ENCODE results near the gene INTS4.

INTS4 gene

GRCh38 chr11:78010304-78010703 lies 15.8 kb upstream of the INTS4 start:
- DNase-seq (ENCODE audit: low spot score), result no peak
- H2BK12ac ChIP-seq (ENCODE audit: low read length), result no peak overlapping the region
- H3K4ac ChIP-seq (ENCODE audit: low read length), result no peak overlapping the region
- peaks cover 0 to 8% (median 0%) of the 10 kb centered on the region in 3 experiments for H3K27me3 ChIP-seq (ENCODE audit: control insufficient read depth in 3 of 3, insufficient read depth in 3 of 3, low read depth in 1 of 3, low read length in 3 of 3)
- H2BK5ac ChIP-seq (ENCODE audit: low read length), result no peak overlapping the region
- H3K36me3 ChIP-seq (replicated peaks in 1 of 2; ENCODE audit: control insufficient read depth in 2 of 2, insufficient read depth in 2 of 2, low read length in 2 of 2), result no peaks in the 10 kb centered on the region
- no peak overlapping the region for H3K9ac ChIP-seq (ENCODE audit: low read depth, low read length, poor library complexity)
- H2BK120ac ChIP-seq (ENCODE audit: low read depth, low read length), result no peak overlapping the region
- no peaks in the 10 kb centered on the region for H3K9me3 ChIP-seq (replicated peaks in 1 of 2; ENCODE audit: control insufficient read depth in 2 of 2, insufficient read depth in 1 of 2, low read depth in 1 of 2, low read length in 2 of 2)
- no peak overlapping the region for H4K8ac ChIP-seq (ENCODE audit: low read depth, low read length)
- H4K91ac ChIP-seq (ENCODE audit: low read depth, low read length, poor library complexity), result no peak overlapping the region
- no peak overlapping the region for H3K4me3 ChIP-seq (ENCODE audit: low read length in 2 of 2)
- no peak overlapping the region for H2AK5ac ChIP-seq (ENCODE audit: low read depth, low read length)
- no peaks in the 10 kb centered on the region for H3K4me1 ChIP-seq (ENCODE audit: control insufficient read depth in 2 of 2, insufficient read depth in 1 of 2, low read depth in 1 of 2, low read length in 2 of 2)
- whole genome bisulfite sequencing, 2 donors (ENCODE audit: extremely low coverage in 2 of 2, insufficient read length in 2 of 2, insufficient replicate concordance in 1 of 2), result no CpG with 5 or more reads among the region's 1 CpG
- no peak overlapping the region for H3K23ac ChIP-seq (ENCODE audit: low read depth, low read length, poor library complexity)
- H2AFZ ChIP-seq (ENCODE audit: low read length), result no peak overlapping the region
- H3K14ac ChIP-seq (ENCODE audit: low read length), result no peak overlapping the region
- no peak overlapping the region for H3K18ac ChIP-seq (ENCODE audit: low read length)
- H3K79me1 ChIP-seq (ENCODE audit: low read depth, low read length), result no peaks in the 10 kb centered on the region
- H3K4me2 ChIP-seq (ENCODE audit: insufficient read depth, low read length, poor library complexity, severe bottlenecking), result no peak overlapping the region
- no peak overlapping the region for H3K27ac ChIP-seq (replicated peaks; ENCODE audit: low read length)
- no peak overlapping the region for H2BK15ac ChIP-seq (ENCODE audit: low read length)

- Histone ChIP-seq H3K36me3 (replicated peaks in 1 of 2; ENCODE audit: control insufficient read depth in 2 of 2, insufficient read depth in 2 of 2, low read length in 2 of 2) (no peaks in the 10 kb centered on the region), H2BK12ac (ENCODE audit: low read length) (no peak overlapping the region), H3K27ac (replicated peaks; ENCODE audit: low read length) (no peak overlapping the region), H3K4me3 (ENCODE audit: low read length in 2 of 2) (no peak overlapping the region), H3K4me1 (ENCODE audit: control insufficient read depth in 2 of 2, insufficient read depth in 1 of 2, low read depth in 1 of 2, low read length in 2 of 2) (no peaks in the 10 kb centered on the region), H3K23ac (ENCODE audit: low read depth, low read length, poor library complexity) (no peak overlapping the region), H2AK5ac (ENCODE audit: low read depth, low read length) (no peak overlapping the region), H4K8ac (ENCODE audit: low read depth, low read length) (no peak overlapping the region), H2AFZ (ENCODE audit: low read length) (peak overlapping the region; percentile 22), H2BK5ac (ENCODE audit: low read length) (no peak overlapping the region), H2BK120ac (ENCODE audit: low read depth, low read length) (no peak overlapping the region), H3K27me3 (ENCODE audit: control insufficient read depth in 3 of 3, insufficient read depth in 3 of 3, low read depth in 1 of 3, low read length in 3 of 3) (peaks cover 0 to 8% (median 0%) of the 10 kb centered on the region in 3 experiments), H3K79me1 (ENCODE audit: low read depth, low read length) (no peaks in the 10 kb centered on the region), H2BK15ac (ENCODE audit: low read length) (no peak overlapping the region), H3K4ac (ENCODE audit: low read length) (no peak overlapping the region), H3K14ac (ENCODE audit: low read length) (no peak overlapping the region), H3K9me3 (replicated peaks in 1 of 2; ENCODE audit: control insufficient read depth in 2 of 2, insufficient read depth in 1 of 2, low read depth in 1 of 2, low read length in 2 of 2) (no peaks in the 10 kb centered on the region), H3K4me2 (ENCODE audit: insufficient read depth, low read length, poor library complexity, severe bottlenecking) (no peak overlapping the region), H3K9ac (ENCODE audit: low read depth, low read length, poor library complexity) (no peak overlapping the region), H4K91ac (ENCODE audit: low read depth, low read length, poor library complexity) (no peak overlapping the region), H3K18ac (ENCODE audit: low read length) (no peak overlapping the region)
- WGBS, 2 donors (ENCODE audit: extremely low coverage in 2 of 2, insufficient read length in 2 of 2, insufficient replicate concordance in 1 of 2), result no CpG with 5 or more reads among the region's 2 CpGs
- no peak for DNase-seq (ENCODE audit: low spot score)
Measured at GRCh38 chr11:78009062-78009461, 14.6 kb upstream of the INTS4 start.

GRCh38 chr11:78000193-78000592 lies 5.7 kb upstream of the INTS4 start:
- H3K14ac ChIP-seq (ENCODE audit: low read length), result no peak overlapping the region
- no peak overlapping the region for H4K8ac ChIP-seq (ENCODE audit: low read depth, low read length)
- no peak overlapping the region for H2BK12ac ChIP-seq (ENCODE audit: low read length)
- H3K23ac ChIP-seq (ENCODE audit: low read depth, low read length, poor library complexity), result no peak overlapping the region
- peaks cover 0 to 4% (median 0%) of the 10 kb centered on the region in 3 experiments for H3K27me3 ChIP-seq (ENCODE audit: control insufficient read depth in 3 of 3, insufficient read depth in 3 of 3, low read depth in 1 of 3, low read length in 3 of 3)
- H3K4me3 ChIP-seq (ENCODE audit: low read length in 2 of 2), result no peak overlapping the region
- no peak overlapping the region for H2BK15ac ChIP-seq (ENCODE audit: low read length)
- no peak for DNase-seq (ENCODE audit: low spot score)
- H3K4me2 ChIP-seq (ENCODE audit: insufficient read depth, low read length, poor library complexity, severe bottlenecking), result no peak overlapping the region
- no peak overlapping the region for H3K18ac ChIP-seq (ENCODE audit: low read length)
- WGBS, 2 donors (ENCODE audit: extremely low coverage in 2 of 2, insufficient read length in 2 of 2, insufficient replicate concordance in 1 of 2), result no CpG with 5 or more reads among the region's 1 CpG
- H3K79me1 ChIP-seq (ENCODE audit: low read depth, low read length), result no peaks in the 10 kb centered on the region
- H2AFZ ChIP-seq (ENCODE audit: low read length), result peak overlapping the region; percentile 79
- no peak overlapping the region for H2AK5ac ChIP-seq (ENCODE audit: low read depth, low read length)
- H3K4ac ChIP-seq (ENCODE audit: low read length), result no peak overlapping the region
- no peaks in the 10 kb centered on the region for H3K9me3 ChIP-seq (replicated peaks in 1 of 2; ENCODE audit: control insufficient read depth in 2 of 2, insufficient read depth in 1 of 2, low read depth in 1 of 2, low read length in 2 of 2)
- H4K91ac ChIP-seq (ENCODE audit: low read depth, low read length, poor library complexity), result no peak overlapping the region
- H3K4me1 ChIP-seq (ENCODE audit: control insufficient read depth in 2 of 2, insufficient read depth in 1 of 2, low read depth in 1 of 2, low read length in 2 of 2), result peaks cover under 1 to 2% of the 10 kb centered on the region in 2 donors
- no peak overlapping the region for H3K27ac ChIP-seq (replicated peaks; ENCODE audit: low read length)
- H2BK120ac ChIP-seq (ENCODE audit: low read depth, low read length), result no peak overlapping the region
- H3K36me3 ChIP-seq (replicated peaks in 1 of 2; ENCODE audit: control insufficient read depth in 2 of 2, insufficient read depth in 2 of 2, low read length in 2 of 2), result no peaks in the 10 kb centered on the region
- H2BK5ac ChIP-seq (ENCODE audit: low read length), result no peak overlapping the region
- no peak overlapping the region for H3K9ac ChIP-seq (ENCODE audit: low read depth, low read length, poor library complexity)

- no peaks in the 10 kb centered on the region for H3K79me1 ChIP-seq (ENCODE audit: low read depth, low read length)
- no peak overlapping the region for H3K14ac ChIP-seq (ENCODE audit: low read length)
- H4K8ac ChIP-seq (ENCODE audit: low read depth, low read length), result no peak overlapping the region
- H2AFZ ChIP-seq (ENCODE audit: low read length), result peak overlapping the region; percentile 79
- DNase-seq (ENCODE audit: low spot score), result no peak
- peaks cover 3% of the 10 kb centered on the region in 2 donors for H3K4me1 ChIP-seq (ENCODE audit: control insufficient read depth in 2 of 2, insufficient read depth in 1 of 2, low read depth in 1 of 2, low read length in 2 of 2)
- no CpG with 5 or more reads among the region's 1 CpG for WGBS, 2 donors (ENCODE audit: extremely low coverage in 2 of 2, insufficient read length in 2 of 2, insufficient replicate concordance in 1 of 2)
- no peaks in the 10 kb centered on the region for H3K36me3 ChIP-seq (replicated peaks in 1 of 2; ENCODE audit: control insufficient read depth in 2 of 2, insufficient read depth in 2 of 2, low read length in 2 of 2)
- H3K4ac ChIP-seq (ENCODE audit: low read length), result no peak overlapping the region
- H2AK5ac ChIP-seq (ENCODE audit: low read depth, low read length), result no peak overlapping the region
- no peak overlapping the region for H2BK5ac ChIP-seq (ENCODE audit: low read length)
- no peak overlapping the region for H3K4me3 ChIP-seq (ENCODE audit: low read length in 2 of 2)
- no peak overlapping the region for H3K18ac ChIP-seq (ENCODE audit: low read length)
- peaks cover 0 to 4% (median 0%) of the 10 kb centered on the region in 3 experiments for H3K27me3 ChIP-seq (ENCODE audit: control insufficient read depth in 3 of 3, insufficient read depth in 3 of 3, low read depth in 1 of 3, low read length in 3 of 3)
- no peaks in the 10 kb centered on the region for H3K9me3 ChIP-seq (replicated peaks in 1 of 2; ENCODE audit: control insufficient read depth in 2 of 2, insufficient read depth in 1 of 2, low read depth in 1 of 2, low read length in 2 of 2)
- H2BK120ac ChIP-seq (ENCODE audit: low read depth, low read length), result no peak overlapping the region
- H4K91ac ChIP-seq (ENCODE audit: low read depth, low read length, poor library complexity), result no peak overlapping the region
- H3K27ac ChIP-seq (replicated peaks; ENCODE audit: low read length), result no peak overlapping the region
- no peak overlapping the region for H3K23ac ChIP-seq (ENCODE audit: low read depth, low read length, poor library complexity)
- H3K9ac ChIP-seq (ENCODE audit: low read depth, low read length, poor library complexity), result no peak overlapping the region
- H2BK12ac ChIP-seq (ENCODE audit: low read length), result no peak overlapping the region
- H2BK15ac ChIP-seq (ENCODE audit: low read length), result no peak overlapping the region
- H3K4me2 ChIP-seq (ENCODE audit: insufficient read depth, low read length, poor library complexity, severe bottlenecking), result no peak overlapping the region
Measured at GRCh38 chr11:77999446-78000030, 5.1 kb upstream of the INTS4 start.

All from neuronal stem cell (in vitro differentiated cells).